Nephron progenitor cell (in vitro differentiated cells): ENCODE data around the gene FBXL14.
A peak's percentile ranks its signal among the peaks of the same experiment; 100 is the strongest.

Source experiments
- DNase-seq: peaks from one replicate; pipeline ENCODE4 v3.0.0; 2021
- H3K27ac Mint-ChIP-seq: 2 replicates; pipeline ENCODE4 v1.8.0; 2021; ENCODE audit warnings: mild to moderate bottlenecking, moderate library complexity, mixed read lengths
- H3K27me3 Mint-ChIP-seq: 2 replicates; pipeline ENCODE4 v1.8.0; 2021; ENCODE audit warnings: mild to moderate bottlenecking, low read depth, mixed read lengths; ENCODE audit not compliant: poor library complexity
- H3K36me3 Mint-ChIP-seq: 2 replicates; pipeline ENCODE4 v1.8.0; 2021; ENCODE audit warnings: low read depth, mixed read lengths
- H3K4me1 Mint-ChIP-seq: 2 replicates; pipeline ENCODE4 v1.8.0; 2021; ENCODE audit warnings: mixed read lengths
- H3K4me3 Mint-ChIP-seq: 2 replicates; pipeline ENCODE4 v1.8.0; 2021; ENCODE audit warnings: mild to moderate bottlenecking, moderate library complexity, mixed read lengths
- H3K9me3 Mint-ChIP-seq: 2 replicates; pipeline ENCODE4 v1.8.0; 2021; ENCODE audit warnings: mild to moderate bottlenecking, moderate library complexity, mixed read lengths
- TF ChIP-seq, protein P1 (sequence below): fragments of 200-600 bp; sonication (generic); IDR thresholded peaks from 2 replicates; pipeline ENCODE4 v1.5.0; 2021; ENCODE audit warnings: antibody characterized with exemption

FBXL14 gene

DNA sequence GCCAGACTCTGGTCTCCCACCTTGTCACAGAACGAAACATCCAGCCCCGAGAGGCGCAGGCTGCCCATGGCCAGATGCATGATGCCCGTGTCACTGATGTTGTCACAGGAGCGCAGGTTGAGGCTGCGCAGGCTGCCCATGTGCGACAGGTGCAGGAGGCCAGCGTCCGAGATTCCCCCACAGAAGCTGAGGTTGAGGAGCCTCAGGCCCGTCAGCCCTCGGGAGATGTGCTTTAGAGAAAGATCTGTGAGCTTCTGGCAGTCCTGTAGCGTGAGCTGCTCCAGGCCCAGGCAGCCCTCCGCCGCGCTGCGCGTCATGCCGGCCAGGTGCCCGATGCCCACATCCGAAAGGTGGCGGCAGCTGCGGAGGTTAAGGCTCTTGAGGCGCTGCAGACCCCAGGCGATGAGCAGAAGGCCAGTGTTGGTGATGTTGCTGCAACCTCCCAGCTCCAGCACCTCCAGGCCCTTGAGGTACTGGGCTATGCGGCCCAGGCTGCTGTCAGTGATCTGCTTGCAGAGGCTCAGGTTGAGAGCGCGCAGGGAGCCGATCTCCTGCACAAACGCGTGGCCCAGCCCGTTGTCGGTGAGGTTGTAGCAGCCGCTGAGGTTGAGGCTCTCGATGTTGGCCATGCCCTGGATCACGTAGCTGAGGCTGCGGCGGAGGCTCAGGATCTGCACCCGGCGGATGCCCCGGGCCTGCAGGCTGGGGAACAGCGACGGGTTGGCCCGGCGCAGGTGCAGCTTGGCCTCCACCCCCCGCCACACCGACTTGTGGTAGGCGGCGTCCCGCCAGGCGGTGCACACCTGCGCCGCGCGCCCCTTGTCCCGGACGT is 991 bp downstream of the FBXL14 start:
- Mint-ChIP-seq H3K36me3 (peaks cover 2% of the 10 kb centered on the region), H3K4me3 (peak overlapping the region; percentile 85), H3K27me3 (peaks cover 4% of the 10 kb centered on the region), H3K4me1 (peaks cover 67% of the 10 kb centered on the region), H3K9me3 (no peaks in the 10 kb centered on the region), H3K27ac (no peak overlapping the region)
- TF ChIP-seq, protein P1, sequence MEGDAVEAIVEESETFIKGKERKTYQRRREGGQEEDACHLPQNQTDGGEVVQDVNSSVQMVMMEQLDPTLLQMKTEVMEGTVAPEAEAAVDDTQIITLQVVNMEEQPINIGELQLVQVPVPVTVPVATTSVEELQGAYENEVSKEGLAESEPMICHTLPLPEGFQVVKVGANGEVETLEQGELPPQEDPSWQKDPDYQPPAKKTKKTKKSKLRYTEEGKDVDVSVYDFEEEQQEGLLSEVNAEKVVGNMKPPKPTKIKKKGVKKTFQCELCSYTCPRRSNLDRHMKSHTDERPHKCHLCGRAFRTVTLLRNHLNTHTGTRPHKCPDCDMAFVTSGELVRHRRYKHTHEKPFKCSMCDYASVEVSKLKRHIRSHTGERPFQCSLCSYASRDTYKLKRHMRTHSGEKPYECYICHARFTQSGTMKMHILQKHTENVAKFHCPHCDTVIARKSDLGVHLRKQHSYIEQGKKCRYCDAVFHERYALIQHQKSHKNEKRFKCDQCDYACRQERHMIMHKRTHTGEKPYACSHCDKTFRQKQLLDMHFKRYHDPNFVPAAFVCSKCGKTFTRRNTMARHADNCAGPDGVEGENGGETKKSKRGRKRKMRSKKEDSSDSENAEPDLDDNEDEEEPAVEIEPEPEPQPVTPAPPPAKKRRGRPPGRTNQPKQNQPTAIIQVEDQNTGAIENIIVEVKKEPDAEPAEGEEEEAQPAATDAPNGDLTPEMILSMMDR = no peak
- DNase-seq = peak; percentile 46

- peaks cover 4% of the 10 kb centered on the region for H3K27me3 Mint-ChIP-seq
- no peaks in the 10 kb centered on the region for H3K36me3 Mint-ChIP-seq
- H3K4me1 Mint-ChIP-seq = peaks cover 75% of the 10 kb centered on the region
- H3K27ac Mint-ChIP-seq = no peak overlapping the region
- no peaks in the 10 kb centered on the region for H3K9me3 Mint-ChIP-seq
- TF ChIP-seq, protein P1 = no peak
- DNase-seq = peak; percentile 29
- peak overlapping the region; percentile 85 for H3K4me3 Mint-ChIP-seq
These were observed 1.8 kb downstream of the FBXL14 start for GRCh38 chr12:1592444-1593173.

- Mint-ChIP-seq H3K9me3 (no peaks in the 10 kb centered on the region), H3K27ac (no peak overlapping the region), H3K27me3 (peaks cover 4% of the 10 kb centered on the region), H3K4me3 (peak overlapping the region; percentile 85), H3K4me1 (peaks cover 76% of the 10 kb centered on the region), H3K36me3 (peaks cover 2% of the 10 kb centered on the region)
- no peak for DNase-seq
- TF ChIP-seq, protein P1 = no peak
These were observed 2.8 kb downstream of the FBXL14 start for GRCh38 chr12:1591543-1591942.

DNA sequence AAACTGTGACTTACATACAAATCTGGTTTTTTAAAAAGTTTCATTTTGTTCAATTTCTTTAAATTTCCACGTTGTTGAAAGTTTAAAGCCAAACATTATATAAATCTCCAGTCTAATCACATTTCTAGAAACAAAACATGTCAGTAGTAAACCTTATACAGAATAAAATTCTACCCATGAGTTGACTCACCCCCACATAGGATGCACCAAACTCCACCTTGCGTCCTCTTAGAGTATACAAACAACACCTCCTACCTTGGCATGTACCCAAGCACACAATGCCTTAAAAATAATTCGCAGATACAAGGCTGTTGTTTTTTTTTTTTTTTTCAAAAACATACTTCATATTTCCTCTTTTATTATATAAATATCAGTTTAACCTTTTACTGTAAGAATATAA is 3.3 kb downstream of the FBXL14 start:
- peaks cover 4% of the 10 kb centered on the region for H3K36me3 Mint-ChIP-seq
- H3K4me1 Mint-ChIP-seq = peaks cover 73% of the 10 kb centered on the region
- H3K27me3 Mint-ChIP-seq = peaks cover 4% of the 10 kb centered on the region
- no peaks in the 10 kb centered on the region for H3K9me3 Mint-ChIP-seq
- TF ChIP-seq, protein P1 = no peak
- no peak for DNase-seq
- H3K4me3 Mint-ChIP-seq = peak overlapping the region; percentile 85
- no peak overlapping the region for H3K27ac Mint-ChIP-seq

DNA sequence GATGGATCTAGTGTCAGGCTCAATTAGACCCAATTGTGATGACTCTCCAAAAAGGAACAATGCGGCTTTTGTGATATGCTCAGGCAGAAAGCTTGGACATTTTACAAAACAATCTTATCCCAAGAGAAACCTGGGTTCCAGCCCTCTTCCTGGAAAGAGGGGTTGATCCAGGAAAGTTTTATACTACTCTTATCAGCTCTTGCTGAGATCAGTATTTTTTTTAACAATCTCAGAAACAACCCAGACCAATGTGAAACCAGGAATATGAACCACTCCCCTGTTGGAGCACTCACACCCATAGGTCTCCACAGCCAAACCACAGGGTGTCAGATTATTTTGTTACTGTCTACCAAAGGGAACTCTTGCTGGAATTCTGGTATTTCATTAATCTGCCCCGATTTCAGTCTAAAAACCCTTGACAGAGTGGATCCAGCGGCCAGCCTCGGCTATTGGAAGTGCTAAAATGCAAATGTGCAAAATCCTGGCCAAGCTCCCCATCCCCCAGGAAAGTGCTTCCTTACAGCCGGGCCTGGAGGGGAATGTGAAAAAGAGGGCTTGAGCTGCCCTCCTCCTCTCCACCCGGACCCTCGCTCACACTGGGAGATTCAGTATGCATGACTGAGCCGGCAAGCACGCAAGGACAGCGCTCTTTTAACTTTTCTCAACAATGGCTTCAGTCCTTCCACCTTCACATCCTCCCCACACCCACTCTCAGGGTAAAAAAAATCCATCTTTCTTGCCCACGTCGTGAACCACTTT is 4.0 kb downstream of the FBXL14 start:
- Mint-ChIP-seq H3K9me3 (no peaks in the 10 kb centered on the region), H3K4me1 (peaks cover 66% of the 10 kb centered on the region), H3K4me3 (peak overlapping the region; percentile 85), H3K27ac (no peak overlapping the region), H3K27me3 (peaks cover 4% of the 10 kb centered on the region), H3K36me3 (peaks cover 4% of the 10 kb centered on the region)
- TF ChIP-seq, protein P1 = no peak
- peak; percentile 65 for DNase-seq
